K562 (cell line): Measurements from ENCODE around the gene DMAC2L. TPM values are rescaled to one million over a fixed set of nuclear protein-coding genes. Genes with fewer than 3 reads are reported as not detected.

Source experiments
- MGA ChIP-seq: fragments of 450-650 bp; IDR thresholded peaks from 2 replicates; pipeline ENCODE4 v1.6.1; 2016; ENCODE audit warnings: mild to moderate bottlenecking, moderate library complexity
- ZFPM2 ChIP-seq: fragments of 250-450 bp; sonication (Bioruptor Pico); IDR thresholded peaks from 2 replicates; pipeline ENCODE4 v1.5.1; 2022; ENCODE audit warnings: mild to moderate bottlenecking
- polyA plus RNA-seq, 8 experiments: library from polyadenylated mRNA; depleted of rRNA in 4 of 8; stranded (reverse) in 5 of 8; unstranded in 3 of 8; fragments of >200 nt; fragmentation: Nextera tagmentation in 2 of 8; fragmentation: Illumina TruSeq in 1 of 8; extraction: Ambion mirVana in 2 of 8; extraction: Trizol in 1 of 8; gene quantifications; 2 replicates each; pipeline versions ENCODE4 v1.2.1 to v1.2.3, GENCODE V29; 2011 to 2014; ENCODE audit warnings: inconsistent platforms in 1 of 8, missing spikeins in 1 of 8
- total RNA-seq, 7 experiments: library from RNA; depleted of rRNA in 6 of 7; stranded (reverse); fragments of >200 nt in 6 of 7; fragmentation: Illumina TruSeq in 2 of 7; extraction: Trizol in 2 of 7; gene quantifications; 2 replicates each; pipeline versions ENCODE4 v1.2.1 to v1.2.3, GENCODE V29; 2011 to 2021; ENCODE audit warnings: low replicate concordance in 1 of 7

The DMAC2L gene
- total and polyA plus RNA-seq, 9 of the 15 experiments (the other 6 are each of a cell fraction or from before 2014, with no cell fraction given), result 4.0 to 37.2 (median 9.3) TPM

- TF ChIP-seq MGA (no peak), ZFPM2 (no peak)
- TF ChIP-seq, all 486 proteins: peak for 76
Observed at GRCh38 chr14:50342221-50343078, 30.3 kb downstream of the DMAC2L start (continued).
